Subcutaneous adipose tissue (tissue), 4 donors: ENCODE measurements around the gene APAF1. TPM values are rescaled to one million over a fixed set of nuclear protein-coding genes. Genes with fewer than 3 reads are reported as not detected.

Experiments used
- total RNA-seq, 4 donors: library from RNA; depleted of rRNA; stranded (reverse); fragments of >200 nt; gene quantifications; one replicate each; pipeline ENCODE4 v1.1.0, GENCODE V29; 2016
- TF ChIP-seq, protein P1 (sequence below): fragments of 450-650 bp; IDR thresholded peaks from one replicate; pipeline ENCODE4 v1.5.1; 2016; ENCODE audit warnings: low read depth, mild to moderate bottlenecking, control low read depth, antibody characterized with exemption, moderate library complexity

APAF1 gene
- total RNA-seq, 4 donors from 2014 or later, result 11.1 to 21.9 (median 13.2) TPM

DNA sequence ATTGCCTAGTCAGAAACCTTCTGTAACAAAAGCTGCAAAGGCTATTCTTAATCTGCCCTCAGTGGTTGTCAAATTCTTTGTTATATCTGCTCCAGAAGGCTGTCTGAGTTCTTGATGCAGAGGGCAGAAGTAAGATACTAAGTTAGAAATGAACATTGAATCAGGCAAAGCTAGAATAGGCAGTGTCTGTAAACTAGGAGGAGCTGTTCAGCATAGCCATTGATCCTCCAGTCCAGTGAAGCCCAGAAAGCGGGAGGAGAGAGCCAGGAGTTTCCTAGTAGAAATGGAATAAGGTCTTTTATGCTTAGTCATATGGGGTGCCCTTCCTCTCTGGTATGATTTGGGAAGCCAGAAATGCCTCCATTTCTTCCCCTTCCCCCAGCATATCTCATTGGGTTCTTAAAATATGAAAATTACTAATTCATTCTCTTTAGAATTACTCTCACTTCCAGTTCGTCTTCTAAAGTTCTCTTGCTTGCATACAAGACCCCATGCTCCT is 76.2 kb downstream of the APAF1 start:
- TF ChIP-seq, protein P1, sequence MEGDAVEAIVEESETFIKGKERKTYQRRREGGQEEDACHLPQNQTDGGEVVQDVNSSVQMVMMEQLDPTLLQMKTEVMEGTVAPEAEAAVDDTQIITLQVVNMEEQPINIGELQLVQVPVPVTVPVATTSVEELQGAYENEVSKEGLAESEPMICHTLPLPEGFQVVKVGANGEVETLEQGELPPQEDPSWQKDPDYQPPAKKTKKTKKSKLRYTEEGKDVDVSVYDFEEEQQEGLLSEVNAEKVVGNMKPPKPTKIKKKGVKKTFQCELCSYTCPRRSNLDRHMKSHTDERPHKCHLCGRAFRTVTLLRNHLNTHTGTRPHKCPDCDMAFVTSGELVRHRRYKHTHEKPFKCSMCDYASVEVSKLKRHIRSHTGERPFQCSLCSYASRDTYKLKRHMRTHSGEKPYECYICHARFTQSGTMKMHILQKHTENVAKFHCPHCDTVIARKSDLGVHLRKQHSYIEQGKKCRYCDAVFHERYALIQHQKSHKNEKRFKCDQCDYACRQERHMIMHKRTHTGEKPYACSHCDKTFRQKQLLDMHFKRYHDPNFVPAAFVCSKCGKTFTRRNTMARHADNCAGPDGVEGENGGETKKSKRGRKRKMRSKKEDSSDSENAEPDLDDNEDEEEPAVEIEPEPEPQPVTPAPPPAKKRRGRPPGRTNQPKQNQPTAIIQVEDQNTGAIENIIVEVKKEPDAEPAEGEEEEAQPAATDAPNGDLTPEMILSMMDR, result no peak

DNA sequence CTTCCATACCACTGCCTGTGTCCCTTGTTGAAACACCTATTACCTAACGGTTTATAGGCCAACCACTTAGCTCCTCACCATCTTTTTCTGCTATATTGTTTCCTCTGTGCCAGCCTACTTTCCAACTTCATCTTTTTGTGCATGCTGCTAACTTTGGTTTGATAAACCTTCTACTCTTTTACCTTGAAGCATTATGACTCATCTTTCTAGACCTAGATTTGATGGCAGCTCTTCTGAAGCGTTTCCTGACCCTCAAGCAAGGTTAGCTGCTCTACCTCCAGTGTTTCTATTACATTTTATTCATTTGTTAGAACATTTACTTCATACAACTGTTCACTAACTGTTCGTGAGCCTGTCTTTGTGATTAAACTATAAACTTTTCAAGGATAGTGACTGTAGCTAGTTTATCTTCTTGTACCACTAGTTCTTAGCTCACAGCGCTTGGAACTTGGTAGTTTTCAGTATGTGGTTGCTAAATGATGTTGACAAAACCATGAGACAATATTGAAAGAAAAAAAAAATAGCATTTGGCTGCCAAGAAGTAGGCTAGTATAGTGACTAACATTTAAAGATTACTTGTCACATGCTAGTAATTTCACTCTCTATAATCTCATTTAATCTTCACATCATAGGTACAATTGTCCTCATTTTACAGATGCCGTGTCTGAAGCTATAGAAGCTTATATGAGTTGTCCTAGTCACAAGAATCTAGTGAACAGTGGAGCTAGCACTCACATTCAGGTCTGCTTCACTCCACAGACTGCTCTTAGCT is 79.5 kb downstream of the APAF1 start:
- TF ChIP-seq, protein P1, result no peak

DNA sequence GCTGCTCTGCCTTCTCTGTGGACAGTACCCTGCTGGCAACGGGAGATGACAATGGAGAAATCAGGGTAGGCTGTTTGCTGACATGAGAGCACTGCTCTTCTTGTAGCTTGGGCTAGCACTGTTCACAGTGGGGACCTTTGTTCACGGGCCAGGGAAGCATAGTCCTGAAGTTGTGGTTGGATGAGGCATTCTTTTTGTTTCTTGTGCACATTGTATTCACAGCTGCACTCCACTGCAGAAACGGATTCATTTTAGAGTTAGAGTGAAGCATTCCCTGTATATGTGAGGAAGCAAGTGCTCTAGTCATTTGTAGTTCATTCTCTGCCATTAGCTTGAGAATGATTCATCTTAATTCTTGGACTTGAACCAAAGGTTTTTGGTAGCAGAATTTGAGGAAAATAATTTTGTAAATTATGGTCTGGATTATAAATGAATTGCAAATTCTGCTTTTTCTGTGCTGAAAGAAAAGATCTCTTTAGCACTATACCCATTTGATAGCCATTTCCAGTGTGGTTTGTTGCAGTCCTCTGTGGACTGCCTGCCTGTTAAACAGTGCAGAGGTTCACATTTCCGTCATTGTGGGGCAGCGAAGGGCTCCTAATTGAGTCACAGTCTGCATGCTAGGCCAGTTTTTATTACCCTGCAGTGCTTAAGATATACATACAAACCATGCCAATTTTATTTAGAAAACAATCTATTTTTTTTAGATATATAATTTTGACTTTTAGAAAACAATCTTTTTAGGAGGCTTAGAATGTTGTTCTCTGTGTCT is 80.6 kb downstream of the APAF1 start:
- TF ChIP-seq, protein P1, result no peak

DNA sequence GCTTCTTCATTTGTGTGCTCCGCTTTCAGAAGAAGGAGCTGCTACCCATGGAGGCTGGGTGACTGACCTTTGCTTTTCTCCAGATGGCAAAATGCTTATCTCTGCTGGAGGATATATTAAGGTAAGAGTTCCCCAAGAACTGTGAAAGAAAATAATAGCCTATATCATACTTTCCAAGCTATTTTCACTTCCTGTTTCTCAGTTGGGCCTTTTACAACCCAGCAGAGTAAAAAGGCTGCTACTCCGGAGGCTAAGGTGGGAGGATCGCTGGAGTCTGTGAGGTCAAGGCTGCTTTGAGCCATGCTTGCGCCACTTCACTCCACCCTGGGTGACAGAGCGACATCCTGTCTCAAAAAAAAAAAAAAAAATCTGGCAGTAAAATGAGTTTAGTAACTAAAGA is 82.1 kb downstream of the APAF1 start:
- TF ChIP-seq, protein P1, result no peak

DNA sequence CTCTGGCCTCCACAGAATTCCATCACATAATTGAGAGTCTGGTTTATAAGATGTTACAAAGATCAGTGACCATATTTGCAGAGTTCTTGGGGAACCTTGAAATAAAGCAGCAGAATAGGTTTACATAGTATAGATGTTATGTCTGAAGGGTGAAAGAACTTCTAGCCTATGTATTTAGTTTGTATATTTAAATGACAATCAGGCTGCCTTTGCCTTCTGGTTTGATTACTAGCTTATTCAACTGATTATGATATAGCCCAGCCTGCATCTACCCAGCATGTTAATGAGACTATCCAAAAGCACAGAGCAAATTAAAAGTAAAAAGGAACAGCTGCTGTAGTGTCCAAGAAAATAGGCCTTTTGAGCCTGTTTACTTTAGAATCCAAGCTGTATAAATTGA is 85.3 kb downstream of the APAF1 start:
- TF ChIP-seq, protein P1, result no peak

DNA sequence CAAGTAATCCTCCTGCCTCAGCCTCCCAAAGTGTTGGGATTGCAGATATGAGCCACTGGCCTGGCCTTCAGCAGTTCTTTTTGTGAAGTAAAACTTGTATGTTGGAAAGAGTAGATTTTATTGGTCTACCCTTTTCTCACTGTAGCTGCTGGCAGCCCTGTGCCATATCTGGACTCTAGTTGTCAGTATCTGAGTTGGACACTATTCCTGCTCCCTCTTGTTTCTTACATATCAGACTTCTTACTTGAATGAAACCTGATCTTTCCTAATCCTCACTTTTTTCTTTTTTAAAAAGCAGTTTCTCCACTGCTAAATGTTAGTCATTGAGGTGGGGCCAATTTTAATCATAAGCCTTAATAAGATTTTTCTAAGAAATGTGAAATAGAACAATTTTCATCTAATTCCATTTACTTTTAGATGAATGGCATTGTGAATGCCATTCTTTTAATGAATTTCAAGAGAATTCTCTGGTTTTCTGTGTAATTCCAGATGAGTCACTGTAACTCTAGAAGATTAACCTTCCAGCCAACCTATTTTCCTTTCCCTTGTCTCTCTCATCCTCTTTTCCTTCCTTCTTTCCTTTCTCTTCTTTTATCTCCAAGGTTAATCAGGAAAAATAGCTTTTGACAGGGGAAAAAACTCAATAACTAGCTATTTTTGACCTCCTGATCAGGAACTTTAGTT is 88.7 kb downstream of the APAF1 start:
- TF ChIP-seq, protein P1, result no peak

DNA sequence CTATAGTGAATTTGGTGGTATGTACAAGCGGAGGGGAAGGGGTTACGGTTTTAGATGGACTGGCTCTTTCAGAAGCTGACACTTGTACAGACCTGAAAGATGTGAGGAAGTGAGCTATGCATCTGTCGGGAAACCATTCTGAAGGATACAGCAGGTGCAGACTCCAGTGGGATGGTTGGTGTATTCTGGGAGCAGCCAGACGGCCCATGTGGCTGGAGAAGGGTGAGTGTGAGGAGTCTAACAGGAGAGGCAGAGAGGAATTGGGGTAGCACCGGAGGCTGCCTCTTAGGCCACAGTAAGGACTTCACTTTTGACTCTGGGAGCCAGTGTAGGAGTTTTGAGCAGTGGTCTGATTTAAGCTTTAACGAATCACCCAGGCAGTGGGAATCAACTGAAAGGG is 90.7 kb downstream of the APAF1 start:
- TF ChIP-seq, protein P1, result no peak
